Measurements from ENCODE around the gene USP32.

DNA sequence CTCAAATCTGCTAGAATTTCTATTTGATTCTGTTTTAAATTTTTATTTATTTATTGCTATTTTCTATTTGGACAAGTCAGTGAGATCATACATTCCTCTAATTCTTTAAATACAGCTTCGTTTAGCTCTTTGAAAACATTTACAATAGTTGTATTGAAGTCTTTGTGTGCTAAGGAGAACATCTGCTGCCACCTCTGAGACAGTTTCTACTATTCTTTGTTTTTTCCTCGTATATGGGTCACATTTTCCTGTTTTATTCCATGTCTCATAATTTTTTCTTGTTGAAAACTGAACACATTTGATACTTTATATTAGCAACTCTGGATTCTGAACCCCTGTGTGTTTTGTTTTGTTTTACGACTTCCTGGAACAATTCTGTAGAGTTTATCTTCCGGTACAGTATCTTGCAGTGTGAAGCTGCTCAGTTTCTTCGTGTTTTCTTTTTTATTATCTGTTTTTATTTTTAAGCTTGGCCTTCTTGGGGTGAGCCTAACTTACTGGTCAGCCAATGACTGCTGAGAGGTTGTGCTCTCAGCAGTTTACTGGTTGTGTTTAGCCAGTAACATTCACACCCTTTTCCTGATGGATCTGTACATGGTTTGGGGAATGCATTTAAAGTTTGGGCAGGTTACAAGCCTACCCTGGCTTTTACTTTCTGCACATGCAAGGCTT lies 143.2 kb downstream of the USP32 start:
- TF ChIP-seq EZH2 (IDR thresholded peaks at IDR 0.05; ENCODE audit: low read depth) (no peak), CTCF (conservative IDR thresholded peaks at IDR 0.05) (no peak)
